CD4-positive, alpha-beta T cell treated with Interleukin-12 subunit alpha and Interleukin-12 subunit beta, for 1 hour (primary cell): ENCODE measurements around the gene DLX3.

Source experiments
- DNase-seq: peaks from one replicate; pipeline ENCODE4 v3.0.0-alpha.2; 2020

Gene DLX3

GRCh38 chr17:49971848-49972485, 23.1 kb downstream of the DLX3 start:
- DNase-seq: no peak

GRCh38 chr17:49971199-49971847, 23.7 kb downstream of the DLX3 start:
- no peak for DNase-seq

- DNase-seq: no peak
Observed at GRCh38 chr17:49970498-49970897, 24.5 kb downstream of the DLX3 start.

GRCh38 chr17:49969795-49970389, 25.1 kb downstream of the DLX3 start:
- DNase-seq: no peak

- DNase-seq: no peak
Observed at GRCh38 chr17:49969134-49969759, 25.8 kb downstream of the DLX3 start, which contains the start of gene DLX4. Gene DLX4, plus strand, starts transcription at chr17:49969190. Its CDS starts 279 bp downstream, at chr17:49969469.

GRCh38 chr17:49968405-49969133, 26.5 kb downstream of the DLX3 start:
- DNase-seq: peak; percentile 70

GRCh38 chr17:49967621-49968404, 27.2 kb downstream of the DLX3 start:
- no peak for DNase-seq

- DNase-seq: no peak
Observed at GRCh38 chr17:49967205-49967604, 27.8 kb downstream of the DLX3 start.

- DNase-seq: no peak
Observed at GRCh38 chr17:49966767-49967166, 28.3 kb downstream of the DLX3 start.

GRCh38 chr17:49965524-49965909, 29.5 kb downstream of the DLX3 start:
- no peak for DNase-seq

GRCh38 chr17:49964769-49965523, 30.1 kb downstream of the DLX3 start:
- DNase-seq: peak; percentile 46

GRCh38 chr17:49964303-49964768, 30.7 kb downstream of the DLX3 start:
- DNase-seq: no peak

GRCh38 chr17:49963626-49964302, 31.3 kb downstream of the DLX3 start:
- DNase-seq: no peak

- no peak for DNase-seq
Observed at GRCh38 chr17:49963309-49963625, 31.8 kb downstream of the DLX3 start.

GRCh38 chr17:49962599-49963308, 32.3 kb downstream of the DLX3 start:
- DNase-seq: no peak

GRCh38 chr17:49959183-49959935, 35.7 kb downstream of the DLX3 start:
- DNase-seq: no peak

- no peak for DNase-seq
Observed at GRCh38 chr17:49958723-49959122, 36.3 kb downstream of the DLX3 start.

GRCh38 chr17:49957350-49957749, 37.7 kb downstream of the DLX3 start:
- DNase-seq: no peak

GRCh38 chr17:49956780-49957179, 38.2 kb downstream of the DLX3 start:
- no peak for DNase-seq

GRCh38 chr17:49955157-49955556, 39.9 kb downstream of the DLX3 start:
- DNase-seq: no peak
